B cell (primary cell): ENCODE data around the gene LRRTM1. TPM values are rescaled to one million over a fixed set of nuclear protein-coding genes. Genes with fewer than 3 reads are reported as not detected.

Source experiments
- ATAC-seq: fragments of 200-7000 bp; cut with Tn5 transposase; one replicate; pipeline ENCODE4 v1.10.0; 2021; ENCODE audit warnings: low read depth, mild to moderate bottlenecking, moderate number of reproducible peaks, moderate library complexity
- CTCF ChIA-PET: fragments of 350-600 bp; sonication (Branson Sonifier 250); formaldehyde crosslinking; loops from one replicate; lab custom pipeline; 2021; ENCODE audit warnings: antibody characterized with exemption, inconsistent platforms; lab: Charles Lee
- POLR2A ChIA-PET: fragments of 350-600 bp; sonication (Branson Sonifier 250); formaldehyde crosslinking; loops from one replicate; lab custom pipeline; 2021; ENCODE audit warnings: antibody characterized with exemption; lab: Charles Lee
- DNase-seq: peaks from one replicate; pipeline ENCODE4 v3.0.0; 2013
- H2AFZ ChIP-seq: 2 replicates; pipeline ENCODE4 v1.6.1; 2012; ENCODE audit warnings: mild to moderate bottlenecking, low read depth, low read length; ENCODE audit not compliant: insufficient read depth, poor library complexity, severe bottlenecking
- H3K27ac ChIP-seq, 2 donors: 1 replicate in 1 of 2; 2 replicates in 1 of 2; pipeline ENCODE4 v1.5.1; 2012 to 2013; ENCODE audit warnings: low read length in 2 of 2, mild to moderate bottlenecking in 2 of 2, moderate library complexity in 1 of 2
- H3K27me3 ChIP-seq, 4 experiments: fragments of 200-600 bp in 1 of 4; sonication (generic) in 1 of 4; replicated peaks in 1 of 4; 1 replicate in 2 of 4; 2 replicates in 2 of 4; pipeline versions ENCODE4 v1.6.1 to v1.7.0; 2013 to 2016; ENCODE audit warnings: low read length in 3 of 4, mild to moderate bottlenecking in 2 of 4, mixed read lengths in 1 of 4, moderate library complexity in 1 of 4; ENCODE audit not compliant: insufficient read depth in 4 of 4, control insufficient read depth in 3 of 4; ENCODE audit errors: control extremely low read depth in 1 of 4
- H3K36me3 ChIP-seq, 2 experiments: replicated peaks in 1 of 2; 1 replicate in 1 of 2; 2 replicates in 1 of 2; pipeline versions ENCODE4 v1.6.1 to v1.7.1; 2013; ENCODE audit warnings: low read length in 1 of 2; ENCODE audit not compliant: insufficient read depth in 2 of 2, control insufficient read depth in 1 of 2; ENCODE audit errors: control extremely low read depth in 1 of 2, extremely low read depth in 1 of 2
- H3K4me1 ChIP-seq, 2 donors: fragments of 200-600 bp in 1 of 2; sonication (generic) in 1 of 2; 1 replicate in 1 of 2; 2 replicates in 1 of 2; pipeline versions ENCODE4 v1.5.1 to v1.6.1; 2013 to 2017; ENCODE audit warnings: low read length in 2 of 2; ENCODE audit not compliant: control insufficient read depth in 2 of 2, insufficient read depth in 2 of 2
- H3K4me2 ChIP-seq: replicated peaks from 2 replicates; pipeline ENCODE3; 2012; ENCODE audit warnings: mild to moderate bottlenecking, low read depth, low read length; ENCODE audit not compliant: poor library complexity, severe bottlenecking
- H3K4me3 ChIP-seq, 5 experiments: fragments of 200-600 bp in 1 of 5; sonication (generic) in 1 of 5; 1 replicate in 3 of 5; 2 replicates in 2 of 5; pipeline versions ENCODE4 v1.5.1 to v1.7.0; 2011 to 2016; ENCODE audit warnings: low read length in 4 of 5, mild to moderate bottlenecking in 4 of 5, low read depth in 2 of 5, control low read depth in 1 of 5, moderate library complexity in 1 of 5; ENCODE audit not compliant: insufficient read depth in 1 of 5; ENCODE audit errors: control extremely low read depth in 1 of 5, extremely low read depth in 1 of 5
- H3K79me2 ChIP-seq: fragments of 200-600 bp; sonication (generic); one replicate; pipeline ENCODE4 v1.6.0; 2016; ENCODE audit warnings: low read length; ENCODE audit not compliant: control insufficient read depth, insufficient read depth
- H3K9ac ChIP-seq: fragments of 200-600 bp; sonication (generic); 2 replicates; pipeline ENCODE4 v1.6.1; 2017; ENCODE audit warnings: mild to moderate bottlenecking, low read length, moderate library complexity
- H3K9me3 ChIP-seq, 3 donors: one replicate each; pipeline versions ENCODE4 v1.6.1 to v1.7.1; 2013; ENCODE audit warnings: low read length in 2 of 3; ENCODE audit not compliant: control insufficient read depth in 2 of 3, insufficient read depth in 1 of 3; ENCODE audit errors: control extremely low read depth in 1 of 3
- H4K20me1 ChIP-seq: 2 replicates; pipeline ENCODE4 v1.6.0; 2012; ENCODE audit warnings: mild to moderate bottlenecking, low read length; ENCODE audit not compliant: insufficient read depth, control insufficient read depth, poor library complexity, severe bottlenecking
- H3K27ac Mint-ChIP-seq: one replicate; pipeline ENCODE4 v1.8.0; 2021; ENCODE audit warnings: mixed read lengths
- H3K27me3 Mint-ChIP-seq: one replicate; pipeline ENCODE4 v1.8.0; 2021; ENCODE audit warnings: mixed read lengths
- H3K4me1 Mint-ChIP-seq: one replicate; pipeline ENCODE4 v1.8.0; 2021; ENCODE audit warnings: mixed read lengths
- H3K4me3 Mint-ChIP-seq: one replicate; pipeline ENCODE4 v1.8.0; 2021; ENCODE audit warnings: mixed read lengths
- H3K9me3 Mint-ChIP-seq: one replicate; pipeline ENCODE4 v1.8.0; 2022; ENCODE audit warnings: mixed read lengths; ENCODE audit not compliant: insufficient read depth
- CTCF ChIP-seq: fragments of 200-600 bp; IDR thresholded peaks from one replicate; pipeline ENCODE4 v1.8.0; 2022; ENCODE audit warnings: antibody characterized with exemption, mild to moderate bottlenecking
- EZH2 ChIP-seq: IDR thresholded peaks from 2 replicates; pipeline ENCODE4 v1.6.1; 2012; ENCODE audit warnings: borderline replicate concordance, low read depth, mild to moderate bottlenecking, moderate library complexity, low read length; ENCODE audit not compliant: insufficient read depth, poor library complexity, severe bottlenecking
- WGBS: methylation state at CpG from one replicate; pipeline ENCODE4 v1.1.5; 2013; ENCODE audit warnings: missing lambda C conversion rate; ENCODE audit not compliant: insufficient coverage; 5-methylcytosine and 5-hydroxymethylcytosine counted together
- intact Hi-C: fragments of 100-400 bp; cut with micrococcal nuclease; formaldehyde crosslinking; loops from one replicate; pipeline ENCODE4 v1.10.0; 2022
- polyA plus RNA-seq: library from polyadenylated mRNA; depleted of rRNA; stranded (reverse); fragments of >200 nt; gene quantifications from 2 replicates; pipeline ENCODE4 v1.2.3, GENCODE V29; 2012
- total RNA-seq, 2 donors: library from RNA; stranded (reverse); fragments of 120-200 nt in 1 of 2; gene quantifications; 1 replicate in 1 of 2; 2 replicates in 1 of 2; pipeline versions ENCODE4 v1.2.3 to v1.2.4, GENCODE V29; 2013 to 2022

The LRRTM1 gene
- total and polyA plus RNA-seq, 2 donors (not counting 1 experiment from before 2014, with no cell fraction given), result not detected

- Histone ChIP-seq H3K36me3 (no peaks in the 10 kb centered on the region), H3K4me1 (no peaks in the 10 kb centered on the region), H3K9ac (no peak overlapping the region), H3K27me3 (peaks cover 0 to 6% (median 3%) of the 10 kb centered on the region in 4 experiments), H3K4me2 (no peak overlapping the region), H3K4me3 (no peak overlapping the region), H2AFZ (no peak overlapping the region), H3K27ac (no peak overlapping the region), H4K20me1 (no peaks in the 10 kb centered on the region), H3K9me3 (no peaks in the 10 kb centered on the region), H3K79me2 (no peaks in the 10 kb centered on the region)
- no peaks in the 10 kb centered on the region for H3K4me1 Mint-ChIP-seq
- no peak for DNase-seq
- no peak for TF ChIP-seq EZH2
- TF ChIP-seq CTCF, result no peak
- ChIA-PET POLR2A (no interaction called here), CTCF (no interaction called here)
- H3K27ac Mint-ChIP-seq, result no peak overlapping the region
- H3K4me3 Mint-ChIP-seq, result no peak overlapping the region
- no peak for ATAC-seq
- 79% methylated on average over 3 of the region's 3 CpGs for WGBS
- intact Hi-C loops, result no loop called here
- peaks cover 3% of the 10 kb centered on the region for H3K27me3 Mint-ChIP-seq
- no peaks in the 10 kb centered on the region for H3K9me3 Mint-ChIP-seq
Measured at GRCh38 chr2:80324525-80324924, 20.0 kb upstream of the LRRTM1 start.

GRCh38 chr2:80323610-80324009 is 19.1 kb upstream of the LRRTM1 start:
- no CpG with 5 or more reads among the region's 1 CpG for WGBS
- Histone ChIP-seq H3K9ac (no peak overlapping the region), H3K4me3 (no peak overlapping the region), H3K27me3 (peaks cover 0 to 6% (median 3%) of the 10 kb centered on the region in 4 experiments), H2AFZ (no peak overlapping the region), H3K4me2 (no peak overlapping the region), H3K27ac (no peak overlapping the region), H4K20me1 (no peaks in the 10 kb centered on the region), H3K36me3 (no peaks in the 10 kb centered on the region), H3K79me2 (no peaks in the 10 kb centered on the region), H3K4me1 (no peaks in the 10 kb centered on the region), H3K9me3 (no peaks in the 10 kb centered on the region)
- Mint-ChIP-seq H3K27ac (no peak overlapping the region), H3K4me3 (no peak overlapping the region), H3K27me3 (peaks cover 3% of the 10 kb centered on the region), H3K9me3 (no peaks in the 10 kb centered on the region), H3K4me1 (no peaks in the 10 kb centered on the region)
- TF ChIP-seq CTCF, result no peak
- no peak for TF ChIP-seq EZH2
- ChIA-PET POLR2A (no interaction called here), CTCF (no interaction called here)
- intact Hi-C loops, result no loop called here
- DNase-seq (no peak), ATAC-seq (no peak)
